AML-193 (cell line): Measurements from ENCODE around the gene CTH.
A peak's percentile ranks its signal among the peaks of the same experiment; 100 is the strongest.
"Not testable (repeated sequence)": the region's sequence is repeated elsewhere in the genome, so short reads cannot be mapped to it uniquely, and the experiment has no call there.

ENCODE experiments used
- DNase-seq, 2 experiments: peaks; one replicate each; lab custom pipeline; 2025; lab: John Stamatoyannopoulos, UW

CTH gene

GRCh38 chr1:70409136-70409535 lies 1.9 kb upstream of the CTH start:
- DNase-seq, result no peak

GRCh38 chr1:70411360-70411844 lies 334 bp downstream of the CTH start:
- DNase-seq, result no peak

- no peak for DNase-seq
Observed at GRCh38 chr1:70415882-70416281, 4.8 kb downstream of the CTH start.

DNA sequence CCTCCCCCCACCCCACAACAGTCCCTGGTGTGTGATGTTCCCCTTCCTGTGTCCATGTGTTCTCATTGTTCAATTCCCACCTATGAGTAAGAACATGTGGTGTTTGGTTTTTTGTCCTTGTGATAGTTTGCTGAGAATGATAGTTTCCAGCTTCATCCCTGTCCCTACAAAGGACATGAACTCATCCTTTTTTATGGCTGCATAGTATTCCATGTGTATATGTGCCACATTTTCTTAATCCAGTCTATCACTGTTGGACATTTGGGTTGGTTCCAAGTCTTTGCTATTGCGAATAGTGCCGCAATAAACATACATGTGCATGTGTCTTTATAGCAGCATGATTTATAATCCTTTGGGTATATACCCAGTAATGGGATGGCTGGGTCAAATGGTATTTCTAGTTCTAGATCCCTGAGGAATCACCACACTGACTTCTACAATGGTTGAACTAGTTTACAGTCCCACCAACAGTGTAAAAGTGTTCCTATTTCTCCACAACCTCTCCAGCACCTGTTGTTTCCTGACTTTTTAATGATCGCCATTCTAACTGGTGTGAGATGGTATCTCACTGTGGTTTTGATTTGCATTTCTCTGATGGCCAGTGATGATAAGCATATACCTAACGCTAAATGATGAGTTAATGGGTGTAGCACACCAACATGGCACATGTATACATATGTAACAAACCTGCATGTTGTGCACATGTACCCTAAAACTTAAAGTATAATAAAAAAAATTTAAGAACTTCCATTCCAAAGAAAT lies 8.1 kb downstream of the CTH start:
- not testable (repeated sequence) for DNase-seq

GRCh38 chr1:70420320-70420719 lies 9.3 kb downstream of the CTH start:
- no peak for DNase-seq

DNA sequence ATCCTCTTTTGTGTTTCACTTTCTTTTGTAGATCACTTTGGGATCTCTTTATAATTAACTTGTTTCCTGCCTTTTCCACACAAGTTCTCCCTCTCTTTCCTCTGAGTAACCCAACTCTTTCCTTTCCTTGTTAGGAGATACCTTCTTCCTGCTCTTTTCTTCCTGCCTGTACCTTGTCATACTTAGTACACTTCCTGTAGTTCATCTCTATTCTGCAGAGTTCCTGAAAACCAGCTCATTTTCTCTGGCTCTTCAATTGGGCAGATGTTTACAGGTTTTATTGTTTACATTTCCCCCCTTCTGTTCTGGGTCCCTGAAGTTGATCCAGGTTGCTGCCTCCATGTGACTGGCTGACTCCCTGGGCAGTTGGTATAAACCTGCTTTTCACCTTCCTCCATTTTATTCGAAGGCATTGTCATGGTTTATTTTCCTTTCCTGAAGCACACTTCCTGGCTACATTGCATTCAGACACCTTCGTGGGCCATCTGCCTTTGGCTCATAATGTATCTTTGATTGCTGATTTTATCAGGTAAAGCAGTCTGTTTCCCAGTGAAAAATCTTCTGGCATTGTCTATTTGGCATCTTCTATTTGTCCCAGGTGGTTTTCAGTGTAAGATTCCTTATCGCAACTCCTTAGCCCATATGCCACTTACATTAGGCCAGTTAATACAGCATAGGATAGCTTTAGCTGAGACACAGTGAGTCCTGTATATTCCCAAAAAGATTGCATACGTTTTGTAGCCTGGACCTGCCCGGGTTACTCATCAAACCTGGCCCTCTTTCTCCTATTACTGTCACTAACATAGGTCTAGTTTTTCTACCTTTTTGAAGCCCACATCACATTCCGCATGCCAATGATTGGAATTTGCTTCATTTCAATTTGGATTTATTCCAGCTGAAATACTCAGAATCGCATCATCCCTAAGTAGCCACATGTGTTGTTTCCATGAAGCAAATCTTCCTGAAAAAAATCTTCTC lies 15.4 kb downstream of the CTH start:
- no peak for DNase-seq

GRCh38 chr1:70427976-70428375 lies 16.9 kb downstream of the CTH start:
- DNase-seq, result no peak

DNA sequence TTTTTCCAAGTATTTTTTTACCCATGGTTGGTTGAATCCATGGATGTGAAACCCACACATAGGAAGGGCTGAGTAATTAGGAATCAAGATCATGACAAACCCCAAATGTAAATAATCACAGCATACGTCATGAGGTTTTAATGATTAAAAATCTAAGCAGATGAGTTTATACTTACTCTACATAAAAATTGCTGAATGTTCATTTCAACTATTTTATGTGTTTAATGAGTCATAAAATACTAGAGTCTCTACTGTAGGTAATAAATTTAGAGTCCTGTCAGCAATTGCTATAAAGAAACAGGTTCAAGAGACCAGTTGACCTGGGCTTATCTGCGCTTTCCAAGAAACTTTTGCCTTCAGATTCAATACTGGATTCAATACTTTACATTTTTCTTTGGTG lies 18.2 kb downstream of the CTH start:
- no peak for DNase-seq

GRCh38 chr1:70429757-70430156 lies 18.7 kb downstream of the CTH start:
- no peak for DNase-seq

- no peak for DNase-seq
Observed at GRCh38 chr1:70431317-70431716, 20.2 kb downstream of the CTH start.

- DNase-seq, result no peak
Observed at GRCh38 chr1:70431874-70432273, 20.8 kb downstream of the CTH start.

GRCh38 chr1:70434253-70434859 lies 23.3 kb downstream of the CTH start:
- DNase-seq, result no peak

DNA sequence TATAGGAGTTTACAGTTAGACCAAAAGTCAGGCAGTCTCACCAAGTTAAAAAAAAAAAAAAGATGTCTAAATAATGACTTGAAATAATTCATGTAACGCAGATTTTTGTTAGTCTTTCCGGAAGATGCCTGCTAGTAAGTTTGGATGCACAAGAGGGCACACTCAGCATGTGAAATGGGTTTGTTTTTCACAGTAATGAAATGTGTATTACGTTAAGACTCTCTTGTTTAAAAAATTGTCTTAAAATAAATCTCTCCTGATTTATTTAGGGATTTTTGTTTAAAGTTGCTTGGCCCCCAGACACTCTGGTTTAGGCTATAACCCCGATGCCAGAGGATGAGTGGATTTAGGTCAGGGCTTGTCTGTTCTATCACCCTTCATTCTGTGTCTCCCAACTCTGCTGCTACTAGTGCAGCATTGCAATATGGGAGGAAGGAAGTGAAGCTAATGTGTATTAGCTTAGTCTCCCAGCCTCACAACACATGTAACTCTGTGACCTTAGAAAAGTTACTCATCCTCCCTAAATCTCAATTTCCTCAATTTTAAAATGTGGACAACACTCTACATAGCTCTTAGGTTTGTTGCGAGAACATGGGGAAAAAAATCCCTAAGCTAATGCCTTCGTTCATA lies 25.7 kb downstream of the CTH start:
- peak; percentile 42 to 50 for DNase-seq

DNA sequence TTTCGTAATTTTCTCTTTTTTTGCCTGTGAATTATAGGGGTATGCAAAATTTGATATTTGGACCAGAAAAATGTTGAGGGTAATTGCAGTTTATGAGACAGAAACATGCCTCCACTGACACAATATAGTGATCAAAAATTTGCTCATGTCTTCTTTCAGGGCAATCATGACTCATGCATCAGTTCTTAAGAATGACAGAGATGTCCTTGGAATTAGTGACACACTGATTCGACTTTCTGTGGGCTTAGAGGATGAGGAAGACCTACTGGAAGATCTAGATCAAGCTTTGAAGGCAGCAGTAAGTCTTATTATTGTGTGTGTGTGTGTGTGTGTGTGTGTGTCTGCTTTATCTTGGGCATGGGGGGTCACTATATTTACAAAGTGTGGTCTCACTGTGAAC lies 27.5 kb downstream of the CTH start:
- DNase-seq, result no peak

- DNase-seq, result no peak
Observed at GRCh38 chr1:70440642-70441391, 29.7 kb downstream of the CTH start.

DNA sequence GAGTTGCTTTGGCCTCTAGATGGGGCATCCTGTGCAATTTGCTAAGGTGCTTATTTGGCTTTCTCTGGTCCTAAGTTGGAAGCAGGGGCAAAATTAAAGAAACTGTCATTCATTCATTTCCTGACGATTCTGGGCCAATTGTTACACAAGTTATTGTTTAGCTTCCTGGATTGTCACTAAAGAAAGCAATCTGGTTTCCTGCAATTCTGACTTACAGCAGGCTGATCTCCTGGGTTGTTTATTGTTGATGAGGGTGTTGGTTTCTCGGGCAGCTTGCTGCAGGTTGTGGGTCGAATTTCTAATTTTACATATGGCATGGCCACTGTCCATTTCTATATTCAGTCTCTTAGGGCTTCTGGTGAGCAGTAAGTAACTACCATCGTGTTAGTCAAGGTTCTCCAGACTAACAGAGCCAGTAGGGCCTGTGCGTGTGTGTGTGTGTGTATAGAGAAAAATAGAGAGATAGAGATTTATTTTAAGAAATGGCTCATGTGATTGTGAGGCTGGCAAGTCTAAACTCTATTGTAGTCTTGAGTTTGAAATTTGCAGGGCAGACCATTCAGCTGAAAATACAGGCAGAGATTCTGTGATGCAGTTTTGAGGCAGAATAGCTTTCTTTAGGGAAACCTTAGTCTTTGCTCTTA lies 30.4 kb downstream of the CTH start:
- no peak for DNase-seq

- no peak for DNase-seq
Observed at GRCh38 chr1:70442490-70442889, 31.4 kb downstream of the CTH start.

- DNase-seq, result no peak
Observed at GRCh38 chr1:70443739-70444138, 32.7 kb downstream of the CTH start.

DNA sequence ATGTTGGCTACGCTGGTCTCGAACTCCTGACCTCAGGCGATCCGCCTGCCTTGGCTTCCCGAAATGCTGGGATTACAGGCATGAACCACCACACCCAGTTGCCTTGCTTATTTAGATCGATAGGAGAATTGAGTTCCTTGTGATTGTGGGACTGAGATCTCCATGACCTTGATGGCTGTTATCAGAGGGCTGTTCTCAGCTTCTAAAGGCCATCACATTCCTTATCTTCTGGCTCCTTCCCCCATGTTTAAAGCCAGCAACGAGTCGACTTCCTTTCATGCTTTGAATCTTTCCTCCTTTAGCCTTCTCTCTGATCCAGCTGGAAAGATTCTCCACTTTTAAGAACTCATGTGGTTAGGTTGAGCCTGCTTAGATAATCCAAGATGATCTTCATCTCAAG lies 38.0 kb downstream of the CTH start:
- DNase-seq, result no peak

DNA sequence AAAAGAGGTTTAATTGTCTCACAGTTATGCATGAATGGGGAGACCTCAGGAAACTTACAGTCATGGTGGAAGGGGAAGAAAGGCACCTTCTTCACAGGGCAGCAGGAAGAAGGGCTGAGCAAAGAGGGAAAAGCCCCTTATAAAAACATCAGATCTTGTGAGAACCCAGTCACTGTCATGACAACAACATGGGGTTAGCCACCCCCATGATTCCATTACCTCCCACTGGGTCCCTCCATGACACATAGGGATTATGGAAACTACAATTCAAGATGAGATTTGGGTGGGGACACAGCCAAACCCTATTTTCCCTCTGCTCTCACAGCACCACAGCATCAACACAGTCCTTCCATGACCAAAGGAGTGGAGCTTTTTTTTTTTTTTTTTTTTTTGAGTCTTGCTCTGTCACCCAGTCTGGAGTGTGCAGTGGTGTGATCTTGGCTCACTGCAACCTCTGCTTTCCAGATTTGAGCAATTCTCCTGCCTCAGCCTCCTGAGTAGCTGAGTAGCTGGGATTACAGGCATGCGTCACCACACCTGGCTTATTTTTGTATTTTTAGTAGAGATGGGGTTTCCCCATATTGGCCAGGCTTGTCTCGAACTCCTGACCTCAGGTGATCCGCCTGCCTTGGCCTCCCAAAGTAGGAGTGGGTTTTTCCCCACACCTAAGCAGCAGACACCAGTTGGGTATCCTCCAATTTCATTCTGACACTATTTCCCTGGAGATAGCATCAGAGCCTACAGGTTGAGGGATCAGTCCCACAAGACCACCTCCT lies 41.3 kb downstream of the CTH start:
- not testable (repeated sequence) for DNase-seq
